Panc1 (cell line): ENCODE results near the gene APOBEC3B. TPM values are rescaled to one million over a fixed set of nuclear protein-coding genes. Genes with fewer than 3 reads are reported as not detected.

ENCODE experiments used
- ATAC-seq: fragments of 200-7000 bp; cut with Tn5 transposase; 2 replicates; pipeline ENCODE4 v1.9.1; 2020; ENCODE audit warnings: mild to moderate bottlenecking, moderate library complexity
- BruUV-seq: library from RNA; stranded (reverse); fragments of 400-500 nt; replicated peaks from 2 replicates; lab custom pipeline; 2021; lab: Mats Ljungman, UMichigan
- CTCF ChIA-PET: fragments of 300-600 bp; sonication (Branson Sonifier 250); formaldehyde crosslinking; loops from one replicate; lab custom pipeline; 2022; ENCODE audit warnings: antibody characterized with exemption; lab: Charles Lee
- POLR2A ChIA-PET: fragments of 300-600 bp; sonication (Branson Sonifier 250); formaldehyde crosslinking; loops from one replicate; lab custom pipeline; 2022; ENCODE audit warnings: antibody characterized with exemption; lab: Charles Lee
- DNase-seq: peaks from one replicate; pipeline ENCODE4 v3.0.0-alpha.2; 2010; ENCODE audit warnings: low read depth, low spot score
- H3K27ac ChIP-seq: 2 replicates; pipeline ENCODE4 v1.5.1; 2011; ENCODE audit warnings: mild to moderate bottlenecking, low read length, inconsistent platforms
- H3K27me3 ChIP-seq: fragments of 200-500 bp; sonication (Bioruptor generic); 2 replicates; pipeline ENCODE4 v1.6.0; 2014; ENCODE audit warnings: low read length, inconsistent platforms; ENCODE audit not compliant: control insufficient read depth, insufficient read depth
- H3K36me3 ChIP-seq: fragments of 200-500 bp; sonication (Bioruptor generic); 2 replicates; pipeline ENCODE4 v1.5.1; 2014; ENCODE audit warnings: inconsistent platforms, mild to moderate bottlenecking, low read length, moderate library complexity; ENCODE audit not compliant: control insufficient read depth, insufficient read depth
- H3K4me1 ChIP-seq: 2 replicates; pipeline ENCODE4 v1.5.1; 2011; ENCODE audit warnings: inconsistent platforms, mild to moderate bottlenecking, low read length, moderate library complexity; ENCODE audit not compliant: control insufficient read depth, insufficient read depth
- H3K4me3 ChIP-seq, 2 experiments: 2 replicates each; pipeline ENCODE4 v1.5.1; 2011 to 2012; ENCODE audit warnings: low read depth in 2 of 2, low read length in 2 of 2, mild to moderate bottlenecking in 2 of 2, inconsistent platforms in 1 of 2, moderate library complexity in 1 of 2
- H3K9me3 ChIP-seq: fragments of 200-500 bp; sonication (Bioruptor generic); 2 replicates; pipeline ENCODE4 v1.5.1; 2014; ENCODE audit warnings: low read depth, mild to moderate bottlenecking, inconsistent platforms, low read length, moderate library complexity; ENCODE audit not compliant: control insufficient read depth, insufficient read depth
- CTCF ChIP-seq: fragments of 450-650 bp; IDR thresholded peaks from 2 replicates; pipeline ENCODE4 v1.5.1; 2017; ENCODE audit warnings: mild to moderate bottlenecking
- POLR2AphosphoS5 ChIP-seq: IDR thresholded peaks from 2 replicates; pipeline ENCODE4 v1.6.1; 2012; ENCODE audit warnings: mild to moderate bottlenecking, low read depth, low read length, moderate library complexity
- REST ChIP-seq, 2 experiments: IDR thresholded peaks; 2 replicates each; pipeline ENCODE4 v1.6.1; 2011 to 2012; ENCODE audit warnings: low read depth in 2 of 2, control low read depth in 1 of 2, low read length in 1 of 2, mild to moderate bottlenecking in 1 of 2, moderate library complexity in 1 of 2; ENCODE audit not compliant: insufficient read depth in 1 of 2
- SIN3A ChIP-seq: IDR thresholded peaks from 2 replicates; pipeline ENCODE4 v1.6.1; 2012; ENCODE audit warnings: low read depth, mild to moderate bottlenecking, low read length, moderate library complexity, borderline replicate concordance; ENCODE audit not compliant: insufficient read depth
- TCF7L2 ChIP-seq: IDR thresholded peaks from 2 replicates; pipeline ENCODE4 v1.6.1; 2011; ENCODE audit warnings: mild to moderate bottlenecking, low read depth, low read length, inconsistent platforms
- in situ Hi-C: cut with HindIII; loops from 2 replicates; pipeline ENCODE4 v1.10.0; 2016; ENCODE audit warnings: low sequenced_read_pairs, low pct_unique_long_range_greater_than_20kb
- intact Hi-C: fragments of 100-400 bp; cut with micrococcal nuclease; formaldehyde crosslinking; loops from one replicate; pipeline ENCODE4 v1.10.0; 2022; ENCODE audit not compliant: unreplicated experiment
- total RNA-seq: library from RNA; stranded (reverse); gene quantifications from one replicate; pipeline ENCODE4 v1.2.1, GENCODE V29; 2021; ENCODE audit not compliant: unreplicated experiment

The APOBEC3B gene
- total RNA-seq, 1 experiment from 2014 or later = 15.6 TPM

GRCh38 chr22:38953577-38954413, 28.4 kb upstream of the APOBEC3B start:
- ATAC-seq (no peak), DNase-seq (no peak)
- Histone ChIP-seq H3K4me1 (no peaks in the 10 kb centered on the region), H3K36me3 (no peaks in the 10 kb centered on the region), H3K9me3 (no peaks in the 10 kb centered on the region), H3K27me3 (0 out of 2 replicates have a peak, but pooled peaks cover 2% of the 10 kb centered on the region), H3K4me3 (no peak overlapping the region), H3K27ac (no peak overlapping the region)
- POLR2A ChIA-PET = interaction anchor here (0.6 kb wide), 1 partner anchor 168 kb away, joined by 3 read pairs; no protein-coding TSS in a partner anchor
- intact Hi-C loops = no loop called here
- in situ Hi-C loops = no loop called here
- BruUV-seq = no TSS peak
- CTCF ChIA-PET = no interaction called here
- no peak for TF ChIP-seq CTCF
- no peak for TF ChIP-seq POLR2AphosphoS5
- TF ChIP-seq TCF7L2 = no peak
- TF ChIP-seq REST (IDR thresholded peaks at IDR 0.05; ENCODE audit: insufficient read depth in 1 of 2, low read depth in 2 of 2, low read length in 1 of 2) = no peak
- no peak for TF ChIP-seq SIN3A

- H3K4me3 ChIP-seq = no peak overlapping the region
- TF ChIP-seq TCF7L2 = no peak
- no peak for TF ChIP-seq CTCF
- TF ChIP-seq SIN3A = no peak
- no peak for TF ChIP-seq POLR2AphosphoS5
- no peak for TF ChIP-seq REST (IDR thresholded peaks at IDR 0.05; ENCODE audit: insufficient read depth in 1 of 2, low read depth in 2 of 2, low read length in 1 of 2)
Observed at GRCh38 chr22:38954414-38955043, 27.6 kb upstream of the APOBEC3B start.

More at GRCh38 chr22:38954414-38955043, 27.6 kb upstream of the APOBEC3B start:
- ATAC-seq (no peak), DNase-seq (no peak)
- H3K4me1 ChIP-seq = no peaks in the 10 kb centered on the region
- in situ Hi-C loops = no loop called here
- no peaks in the 10 kb centered on the region for H3K9me3 ChIP-seq
- BruUV-seq = no TSS peak
- H3K27me3 ChIP-seq = 0 out of 2 replicates have a peak, but pooled peaks cover 2% of the 10 kb centered on the region
- POLR2A ChIA-PET = interaction anchor here (0.6 kb wide), 1 partner anchor 169 kb away, joined by 3 read pairs; no protein-coding TSS in a partner anchor
- CTCF ChIA-PET = no interaction called here
- H3K36me3 ChIP-seq = no peaks in the 10 kb centered on the region
- intact Hi-C loops = no loop called here
- H3K27ac ChIP-seq = no peak overlapping the region
